HG02885 (cell line): ENCODE results near the gene FSTL1.
"Not testable (repeated sequence)": the region's sequence is repeated elsewhere in the genome, so short reads cannot be mapped to it uniquely, and the experiment has no call there.

Source experiments
- ATAC-seq: cut with Tn5 transposase; IDR thresholded peaks from one replicate; pipeline ENCODE4 v1.9.1; 2021; ENCODE audit warnings: mild to moderate bottlenecking; ENCODE audit not compliant: unreplicated experiment, poor library complexity

The FSTL1 gene

DNA sequence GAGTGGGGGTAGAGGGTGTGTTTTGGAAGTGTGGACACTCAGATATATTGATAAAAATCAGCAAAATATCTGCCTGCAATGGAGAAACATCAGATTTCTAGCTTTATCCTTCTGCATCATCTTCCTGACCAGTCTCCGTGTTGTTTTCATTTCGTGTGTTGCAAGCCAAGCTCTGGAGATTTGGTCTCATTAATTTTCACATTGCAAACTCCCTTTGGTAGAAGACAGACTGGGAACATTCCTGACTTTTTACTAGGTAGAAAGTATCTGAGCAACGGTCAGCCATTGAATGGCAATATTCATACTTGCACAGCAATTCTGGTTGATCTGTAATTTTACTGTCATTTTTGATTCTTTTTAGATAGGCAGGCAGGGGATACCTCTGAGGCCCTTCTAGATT lies 30.4 kb downstream of the FSTL1 start:
- no peak for ATAC-seq

DNA sequence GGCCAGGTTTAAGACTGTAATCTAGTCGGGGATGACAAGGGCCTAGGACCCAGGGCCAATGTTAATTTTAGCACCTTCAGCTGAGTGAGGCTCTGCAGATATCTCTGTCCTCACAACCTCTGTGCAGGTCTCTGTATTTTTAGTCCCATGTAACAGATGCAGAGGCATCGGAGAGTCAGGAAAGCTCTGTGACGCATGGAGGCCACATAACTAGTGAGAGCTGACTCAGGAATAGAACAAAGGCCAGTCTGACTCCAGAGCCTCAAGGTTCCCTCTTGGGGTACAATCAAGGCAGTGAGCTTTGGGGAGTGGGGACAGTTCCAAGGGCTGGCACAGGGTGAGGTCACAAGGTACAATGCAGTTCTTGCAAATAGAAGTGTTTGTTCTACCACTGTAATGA lies 31.0 kb downstream of the FSTL1 start:
- no peak for ATAC-seq

- ATAC-seq = peak; percentile 70
These were observed 31.8 kb downstream of the FSTL1 start for GRCh38 chr3:120418866-120419490.

GRCh38 chr3:120418446-120418845 lies 32.3 kb downstream of the FSTL1 start:
- no peak for ATAC-seq

DNA sequence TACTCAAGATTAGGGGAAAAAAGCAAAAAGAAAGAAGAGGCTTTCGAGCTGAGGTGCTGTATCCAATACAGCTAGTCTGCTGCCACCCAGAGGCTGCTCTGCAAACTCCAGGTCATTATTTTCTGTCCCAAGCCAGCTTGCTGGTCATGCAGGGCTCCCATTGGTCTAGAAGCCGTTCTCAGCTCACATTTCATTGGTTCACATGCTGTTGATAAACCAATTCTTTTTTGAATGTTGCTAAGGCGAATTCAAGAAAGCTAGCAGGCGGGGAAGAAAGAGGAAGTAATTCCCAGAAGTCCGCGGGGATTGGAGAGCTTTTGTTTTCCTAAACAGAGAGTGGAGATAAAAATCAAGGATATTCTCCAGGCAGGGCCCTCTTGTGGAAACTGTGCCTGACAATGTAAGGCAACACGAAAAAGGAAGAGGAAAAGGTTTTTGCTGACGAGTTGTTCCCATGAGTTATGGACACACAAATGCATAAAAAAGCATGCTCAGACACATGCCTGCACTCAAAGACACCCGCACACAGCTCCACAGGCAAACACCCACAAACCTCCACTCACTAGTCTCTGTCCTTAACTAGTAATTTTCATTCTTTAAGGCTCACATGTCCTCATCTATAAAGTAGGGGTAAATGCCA lies 33.4 kb downstream of the FSTL1 start:
- peak; percentile 99 for ATAC-seq

- ATAC-seq = peak; percentile 19
These were observed 33.9 kb downstream of the FSTL1 start for GRCh38 chr3:120416868-120417267.

DNA sequence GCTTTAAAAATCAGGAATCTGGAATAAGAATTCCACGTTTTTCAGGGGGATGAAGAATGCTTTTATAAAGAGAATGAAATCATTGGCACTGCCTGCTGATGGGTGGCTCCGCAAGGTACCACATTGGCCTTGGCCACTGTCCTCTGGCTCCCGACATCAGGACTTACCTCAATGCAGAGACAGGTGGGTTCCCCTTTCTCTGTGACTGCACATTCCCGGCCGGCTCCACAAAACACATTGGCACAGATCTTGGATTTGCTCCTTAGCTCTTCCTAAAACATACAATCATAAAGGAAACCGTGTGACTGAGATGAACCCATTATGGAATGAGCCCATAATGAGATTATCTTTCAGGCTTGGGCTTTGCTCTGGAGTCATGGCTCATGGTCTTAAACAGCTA lies 35.0 kb downstream of the FSTL1 start:
- ATAC-seq = no peak

GRCh38 chr3:120410541-120410940 lies 40.3 kb downstream of the FSTL1 start:
- no peak for ATAC-seq

DNA sequence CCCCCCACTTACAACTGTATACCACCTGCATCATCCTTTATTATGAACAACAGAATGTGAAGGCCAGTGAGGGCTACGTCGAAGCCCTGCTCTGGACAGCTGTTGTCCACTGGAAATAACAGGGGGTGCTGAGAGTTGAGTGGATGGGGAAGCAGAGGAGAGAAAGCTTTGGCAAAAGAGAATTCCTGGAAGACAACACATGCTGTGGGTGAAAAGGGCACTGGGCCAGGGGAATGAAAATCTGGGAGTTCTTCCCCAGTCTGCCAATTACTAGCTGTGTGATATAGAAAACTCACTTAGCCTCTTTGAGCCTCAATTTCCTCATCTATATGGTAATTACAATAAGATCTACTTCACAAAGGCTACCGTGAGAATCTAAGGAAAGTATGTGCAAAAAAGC lies 40.7 kb downstream of the FSTL1 start:
- ATAC-seq = no peak

DNA sequence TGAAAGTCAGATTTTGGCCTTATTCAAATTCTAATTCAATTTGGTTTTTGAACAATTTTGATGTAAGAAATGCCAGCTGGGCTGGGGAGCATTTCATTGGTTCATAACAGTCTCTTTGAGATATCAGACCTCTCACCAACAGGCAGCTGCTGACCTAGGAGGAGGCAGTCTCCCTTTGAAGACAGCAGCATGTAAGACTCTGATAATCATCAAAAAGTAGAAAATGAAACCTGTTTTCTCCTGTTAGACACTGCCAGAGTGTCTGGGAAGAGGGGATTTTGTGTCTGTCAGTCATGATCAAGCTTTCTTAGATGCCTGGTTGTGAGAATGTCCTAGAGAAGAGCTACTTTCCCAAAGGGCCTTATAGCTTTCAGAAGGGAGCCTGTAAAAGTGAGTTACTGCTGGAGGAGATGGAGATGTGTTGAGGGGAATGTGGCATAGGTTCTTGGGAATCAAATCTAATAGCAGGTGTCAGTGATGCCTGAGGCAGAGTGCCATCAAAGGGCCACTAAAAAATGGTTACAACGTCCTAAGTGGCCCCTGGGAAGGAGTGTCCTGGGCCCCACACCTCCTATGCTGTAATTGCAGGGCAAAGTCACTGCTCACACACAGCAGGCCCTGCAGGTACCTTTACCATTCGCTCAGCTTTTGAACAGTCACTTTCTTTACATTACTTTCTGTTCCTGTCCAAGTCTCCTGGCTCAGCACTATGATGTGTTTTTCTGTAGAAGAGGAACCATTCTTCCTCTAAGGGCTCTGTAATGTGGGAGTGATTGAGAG lies 43.1 kb downstream of the FSTL1 start:
- no peak for ATAC-seq

DNA sequence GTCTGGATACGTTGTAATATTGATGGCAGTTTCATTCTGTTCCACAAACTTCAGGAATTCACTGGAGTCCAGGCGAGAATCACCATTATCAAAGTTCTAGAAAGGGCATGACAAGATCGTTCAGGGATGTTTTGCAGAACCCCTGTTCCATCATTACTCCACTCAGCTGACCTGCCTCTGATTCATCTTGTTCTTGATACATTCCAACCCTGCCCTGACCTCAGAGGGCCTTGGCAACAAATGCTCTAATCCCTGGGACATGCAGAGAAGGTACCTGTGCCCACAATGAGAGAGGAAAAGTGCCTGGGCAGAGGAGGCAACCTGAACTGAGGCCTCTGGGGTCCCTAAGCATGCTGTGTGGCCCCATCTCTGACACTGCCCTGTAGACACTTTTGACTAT lies 45.9 kb downstream of the FSTL1 start:
- no peak for ATAC-seq

- no peak for ATAC-seq
These were observed 48.5 kb downstream of the FSTL1 start for GRCh38 chr3:120402257-120402656.

DNA sequence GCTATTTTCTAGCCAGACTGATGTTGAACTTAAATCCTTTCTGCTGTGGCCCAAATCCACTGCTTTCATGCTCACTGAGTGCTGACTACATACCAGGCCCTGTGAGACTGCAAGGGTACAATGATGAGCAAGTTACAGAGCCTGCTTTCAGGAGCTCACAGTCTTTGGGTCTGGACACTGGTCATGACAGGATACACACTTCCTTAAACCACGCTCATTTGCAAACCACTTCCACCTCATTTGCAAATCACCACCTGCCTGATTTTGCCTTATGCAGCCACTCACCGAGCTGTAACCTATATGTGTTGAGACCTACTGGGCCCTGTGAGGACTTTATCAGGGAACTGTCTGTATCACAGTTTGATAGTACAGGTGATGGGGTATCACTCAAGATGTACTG lies 51.4 kb downstream of the FSTL1 start:
- ATAC-seq = peak; percentile 86

DNA sequence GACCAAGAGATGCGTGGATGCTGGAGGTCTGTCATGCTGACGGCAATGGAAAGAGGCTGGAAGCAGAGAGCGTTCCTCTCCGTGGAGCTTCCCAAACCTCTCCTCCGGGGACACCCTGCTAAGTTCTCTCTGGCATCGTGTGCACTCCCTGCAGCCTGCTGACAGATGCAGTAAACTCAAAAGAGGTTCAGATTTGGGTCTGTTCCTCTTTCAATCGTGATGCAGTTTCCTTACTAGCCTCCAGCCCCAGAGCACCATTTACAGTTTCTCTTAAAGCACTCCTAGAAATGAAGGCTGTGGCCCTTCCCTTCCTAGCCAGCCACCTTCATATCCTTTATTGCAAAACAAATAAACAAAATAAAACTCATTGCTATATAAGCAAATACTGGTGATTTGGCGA lies 54.3 kb downstream of the FSTL1 start:
- ATAC-seq = no peak

GRCh38 chr3:120394347-120394746 lies 56.4 kb downstream of the FSTL1 start:
- no peak for ATAC-seq

DNA sequence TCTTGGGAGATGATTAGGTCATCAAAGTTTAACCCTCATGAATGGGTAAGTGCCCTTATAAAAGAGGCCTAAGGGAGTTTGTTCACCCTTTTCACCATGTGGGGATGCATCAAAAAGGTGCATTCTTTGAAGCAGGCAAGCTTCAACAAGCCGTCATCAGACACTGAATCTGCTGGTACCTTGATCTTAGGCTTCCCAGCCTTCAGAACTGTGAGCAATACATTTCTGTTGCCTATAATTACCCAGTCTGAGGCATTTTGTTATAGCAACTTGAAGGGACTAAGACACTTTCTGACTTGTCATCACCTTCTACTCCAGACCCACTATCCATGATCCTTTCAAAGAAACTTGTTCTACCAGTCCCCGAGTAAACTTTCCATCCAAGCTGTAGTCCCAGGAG lies 57.0 kb downstream of the FSTL1 start:
- ATAC-seq = no peak

GRCh38 chr3:120393243-120393642 lies 57.5 kb downstream of the FSTL1 start:
- ATAC-seq = no peak

GRCh38 chr3:120382941-120383447 lies 67.8 kb downstream of the FSTL1 start:
- no peak for ATAC-seq

DNA sequence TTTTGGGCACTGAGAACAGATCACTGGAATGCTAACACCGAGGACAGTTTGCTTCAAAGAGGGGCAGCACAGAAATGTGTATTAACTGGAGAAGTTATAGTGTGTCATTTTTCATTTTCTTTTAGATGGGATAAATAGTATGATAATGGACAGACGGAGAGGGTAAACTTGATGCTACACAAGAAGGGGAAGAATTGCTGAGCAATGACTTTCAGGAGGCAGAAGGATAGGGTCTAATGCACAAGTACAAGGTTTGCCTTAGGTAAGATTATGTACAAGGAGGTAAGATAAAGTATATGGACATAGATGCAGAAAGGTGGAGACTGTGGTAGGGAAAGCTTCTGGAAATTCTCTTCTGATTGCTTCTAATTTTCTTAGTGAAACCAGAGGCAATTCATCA lies 69.3 kb downstream of the FSTL1 start:
- no peak for ATAC-seq

GRCh38 chr3:120377948-120378347 lies 72.8 kb downstream of the FSTL1 start:
- not testable (repeated sequence) for ATAC-seq

DNA sequence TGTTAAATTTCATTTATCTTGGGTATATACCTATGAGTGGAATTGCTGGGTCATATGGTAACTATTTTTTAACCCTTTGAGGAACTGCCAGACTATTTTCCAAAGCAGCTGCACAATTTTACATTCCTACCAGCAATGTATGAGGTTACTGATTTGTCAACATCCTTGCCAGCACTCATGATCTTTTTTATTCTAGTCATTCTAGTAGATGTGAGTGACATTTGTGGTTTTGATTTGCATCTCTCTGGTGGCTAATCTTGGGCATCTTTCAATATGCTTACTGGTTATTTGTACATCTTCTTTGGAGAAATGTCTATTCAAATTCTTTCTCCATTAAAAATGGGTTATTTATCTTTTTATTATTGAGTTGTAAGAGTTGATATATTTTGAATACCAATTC lies 80.3 kb downstream of the FSTL1 start:
- peak; percentile 57 for ATAC-seq
